Esophagus muscularis mucosa (tissue), 4 donors: ENCODE data around the gene ZBTB7C.

ENCODE experiments used
- EP300 ChIP-seq: sonication (generic); formaldehyde crosslinking; IDR thresholded peaks from one replicate; pipeline ENCODE4 v1.6.1; 2017; ENCODE audit warnings: antibody characterized with exemption
- POLR2A ChIP-seq: fragments of 450-650 bp; IDR thresholded peaks from one replicate; pipeline ENCODE4 v1.6.1; 2017; ENCODE audit warnings: antibody characterized with exemption, moderate library complexity, mild to moderate bottlenecking, low read depth
- POLR2AphosphoS5 ChIP-seq, 2 donors: sonication (generic); formaldehyde crosslinking; IDR thresholded peaks; one replicate each; pipeline ENCODE4 v1.6.1; 2017; ENCODE audit warnings: antibody characterized with exemption in 2 of 2
- TF ChIP-seq, protein P1 (sequence below), 3 experiments: fragments of 200-600 bp in 2 of 3; fragments of 450-650 bp in 1 of 3; sonication (generic) in 2 of 3; IDR thresholded peaks; one replicate each; pipeline ENCODE4 v1.5.1; 2017 to 2019; ENCODE audit warnings: antibody characterized with exemption in 3 of 3, mild to moderate bottlenecking in 2 of 3, moderate library complexity in 1 of 3

DNA sequence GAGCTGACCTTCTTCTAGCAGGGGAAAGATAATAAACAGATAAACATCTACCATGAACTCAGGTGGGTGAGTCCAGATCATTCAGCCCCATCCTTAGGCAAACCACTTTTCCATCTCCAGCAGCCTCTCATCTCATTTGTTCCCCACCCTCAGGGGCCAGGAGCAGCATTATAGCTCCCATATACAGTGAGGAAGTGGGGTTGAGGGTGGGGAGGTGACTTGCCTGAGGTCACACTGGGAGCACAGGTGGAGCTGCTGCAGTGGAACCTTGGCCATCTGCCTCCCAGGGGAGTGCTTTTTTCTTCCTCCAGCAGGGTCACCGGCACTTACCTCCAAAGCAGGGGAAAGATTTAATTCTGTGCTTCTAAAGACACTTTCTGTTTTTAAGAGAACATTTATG lies 266.2 kb downstream of the ZBTB7C start:
- TF ChIP-seq POLR2A (no peak), POLR2AphosphoS5 (IDR thresholded peaks at IDR 0.05) (no peak), EP300 (no peak)
- TF ChIP-seq, protein P1, sequence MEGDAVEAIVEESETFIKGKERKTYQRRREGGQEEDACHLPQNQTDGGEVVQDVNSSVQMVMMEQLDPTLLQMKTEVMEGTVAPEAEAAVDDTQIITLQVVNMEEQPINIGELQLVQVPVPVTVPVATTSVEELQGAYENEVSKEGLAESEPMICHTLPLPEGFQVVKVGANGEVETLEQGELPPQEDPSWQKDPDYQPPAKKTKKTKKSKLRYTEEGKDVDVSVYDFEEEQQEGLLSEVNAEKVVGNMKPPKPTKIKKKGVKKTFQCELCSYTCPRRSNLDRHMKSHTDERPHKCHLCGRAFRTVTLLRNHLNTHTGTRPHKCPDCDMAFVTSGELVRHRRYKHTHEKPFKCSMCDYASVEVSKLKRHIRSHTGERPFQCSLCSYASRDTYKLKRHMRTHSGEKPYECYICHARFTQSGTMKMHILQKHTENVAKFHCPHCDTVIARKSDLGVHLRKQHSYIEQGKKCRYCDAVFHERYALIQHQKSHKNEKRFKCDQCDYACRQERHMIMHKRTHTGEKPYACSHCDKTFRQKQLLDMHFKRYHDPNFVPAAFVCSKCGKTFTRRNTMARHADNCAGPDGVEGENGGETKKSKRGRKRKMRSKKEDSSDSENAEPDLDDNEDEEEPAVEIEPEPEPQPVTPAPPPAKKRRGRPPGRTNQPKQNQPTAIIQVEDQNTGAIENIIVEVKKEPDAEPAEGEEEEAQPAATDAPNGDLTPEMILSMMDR (IDR thresholded peaks at IDR 0.05), result no peak
